ENCODE measurements around the gene CRACR2A. TPM values are rescaled to one million over a fixed set of nuclear protein-coding genes. Genes with fewer than 3 reads are reported as not detected.

Gene CRACR2A
- total RNA-seq, 4 donors from 2014 or later: 1.1 to 3.3 (median 2.8) TPM

DNA sequence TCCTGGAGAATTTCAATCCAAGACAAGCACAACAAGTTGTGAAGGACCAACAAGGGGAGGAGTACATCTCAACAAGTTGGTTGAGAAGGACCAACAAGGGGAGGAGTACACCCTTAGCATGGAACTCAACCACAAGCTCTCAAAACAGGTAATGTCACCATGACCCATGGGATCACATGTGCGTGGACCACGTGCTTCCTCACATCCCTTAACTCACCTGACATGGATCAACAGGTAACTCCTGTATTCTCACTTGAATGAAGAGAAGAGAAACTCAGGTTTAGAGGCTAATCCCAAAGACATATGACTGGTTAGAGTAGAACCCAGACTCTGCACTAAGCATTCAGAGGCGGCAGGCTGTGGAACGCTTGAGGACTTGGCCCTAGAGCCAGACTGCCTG lies 6.2 kb downstream of the CRACR2A start:
- DNase-seq (ENCODE audit: extremely low spot score): peak; percentile 60
- Histone ChIP-seq H3K36me3 (no peaks in the 10 kb centered on the region), H3K27me3 (peaks cover 0 to 2% (median 0%) of the 10 kb centered on the region in 4 donors), H3K4me3 (no peak overlapping the region), H3K27ac (replicated peaks in 1 of 4) (no peak overlapping the region), H3K9me3 (peaks cover 0 to 5% (median 0%) of the 10 kb centered on the region in 4 donors), H3K4me1 (peaks cover 0 to 18% (median 0%) of the 10 kb centered on the region in 4 donors)
- 96% methylated on average over 4 of the region's 4 CpGs for WGBS
- TF ChIP-seq, protein P1, sequence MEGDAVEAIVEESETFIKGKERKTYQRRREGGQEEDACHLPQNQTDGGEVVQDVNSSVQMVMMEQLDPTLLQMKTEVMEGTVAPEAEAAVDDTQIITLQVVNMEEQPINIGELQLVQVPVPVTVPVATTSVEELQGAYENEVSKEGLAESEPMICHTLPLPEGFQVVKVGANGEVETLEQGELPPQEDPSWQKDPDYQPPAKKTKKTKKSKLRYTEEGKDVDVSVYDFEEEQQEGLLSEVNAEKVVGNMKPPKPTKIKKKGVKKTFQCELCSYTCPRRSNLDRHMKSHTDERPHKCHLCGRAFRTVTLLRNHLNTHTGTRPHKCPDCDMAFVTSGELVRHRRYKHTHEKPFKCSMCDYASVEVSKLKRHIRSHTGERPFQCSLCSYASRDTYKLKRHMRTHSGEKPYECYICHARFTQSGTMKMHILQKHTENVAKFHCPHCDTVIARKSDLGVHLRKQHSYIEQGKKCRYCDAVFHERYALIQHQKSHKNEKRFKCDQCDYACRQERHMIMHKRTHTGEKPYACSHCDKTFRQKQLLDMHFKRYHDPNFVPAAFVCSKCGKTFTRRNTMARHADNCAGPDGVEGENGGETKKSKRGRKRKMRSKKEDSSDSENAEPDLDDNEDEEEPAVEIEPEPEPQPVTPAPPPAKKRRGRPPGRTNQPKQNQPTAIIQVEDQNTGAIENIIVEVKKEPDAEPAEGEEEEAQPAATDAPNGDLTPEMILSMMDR (IDR thresholded peaks at IDR 0.05): no peak
- TF ChIP-seq POLR2AphosphoS5 (IDR thresholded peaks at IDR 0.05): no peak
- no peak for TF ChIP-seq EP300 (IDR thresholded peaks at IDR 0.05)
- TF ChIP-seq POLR2A (IDR thresholded peaks at IDR 0.05; ENCODE audit: low read depth): no peak
- intact Hi-C loops (cut with DNase I): no loop called here

DNA sequence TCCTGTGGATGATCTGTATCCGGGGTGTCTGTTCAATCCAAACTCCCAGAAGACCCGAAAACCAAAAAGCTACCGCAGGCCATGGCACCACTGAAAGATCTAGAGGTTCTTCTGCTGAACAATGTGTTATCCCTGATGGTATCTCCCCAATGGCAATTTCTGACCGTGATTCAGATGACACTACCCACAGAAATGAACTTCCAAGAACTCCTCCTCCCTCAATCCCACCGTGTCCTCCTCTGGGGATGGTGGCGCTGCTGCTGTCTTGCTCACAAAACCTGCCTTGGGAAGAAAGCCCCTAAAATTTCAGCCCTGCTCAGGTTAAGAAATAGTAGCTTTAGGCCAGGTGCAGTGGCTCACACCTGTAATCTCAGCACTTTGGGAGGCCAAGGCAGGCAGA lies 7.8 kb downstream of the CRACR2A start:
- H3K4me3 ChIP-seq: no peak overlapping the region
- peaks cover 0 to 15% (median 0%) of the 10 kb centered on the region in 4 donors for H3K4me1 ChIP-seq
- peak; percentile 45 for DNase-seq (ENCODE audit: extremely low spot score)
- peaks cover 0 to 5% (median 0%) of the 10 kb centered on the region in 4 donors for H3K9me3 ChIP-seq
- 100% methylated on average over 6 of the region's 6 CpGs for WGBS
- H3K27ac ChIP-seq (replicated peaks in 1 of 4): no peak overlapping the region
- H3K36me3 ChIP-seq: no peaks in the 10 kb centered on the region
- no peaks in the 10 kb centered on the region for H3K27me3 ChIP-seq
- TF ChIP-seq POLR2AphosphoS5 (IDR thresholded peaks at IDR 0.05): no peak
- TF ChIP-seq, protein P1 (IDR thresholded peaks at IDR 0.05): no peak
- TF ChIP-seq POLR2A (IDR thresholded peaks at IDR 0.05; ENCODE audit: low read depth): no peak
- no peak for TF ChIP-seq EP300 (IDR thresholded peaks at IDR 0.05)
- intact Hi-C loops (cut with DNase I): no loop called here

DNA sequence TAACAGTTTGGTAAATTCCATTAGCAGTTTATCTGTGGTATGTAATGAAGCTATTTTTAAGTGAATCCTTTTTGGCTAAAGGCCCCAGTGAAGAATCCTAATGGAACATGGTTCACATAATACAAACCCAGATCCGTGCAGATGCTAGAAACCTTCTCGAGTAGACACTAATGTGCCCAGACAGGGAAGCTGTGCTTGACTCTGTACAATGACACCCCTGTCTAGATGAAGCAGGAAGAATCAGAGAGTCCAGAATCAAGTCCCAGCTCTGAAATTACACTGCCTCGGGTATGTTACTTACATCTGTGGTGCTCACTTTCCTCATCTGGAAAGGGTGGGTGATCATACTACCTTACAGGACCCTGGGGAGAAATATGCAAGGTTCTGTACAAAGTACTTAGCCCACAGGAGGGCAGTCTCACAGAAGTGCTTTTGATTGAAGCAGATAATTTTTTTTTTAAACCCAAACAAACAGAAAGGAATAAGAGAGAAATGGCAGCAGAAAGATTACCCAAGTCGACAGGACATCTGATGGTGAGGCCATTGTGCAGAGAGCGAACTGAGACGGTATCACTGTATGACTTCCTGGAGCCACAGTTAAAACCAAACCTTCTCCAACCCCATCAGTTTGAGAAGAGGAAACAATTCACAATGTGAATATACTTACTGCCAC lies 8.5 kb downstream of the CRACR2A start:
- peaks cover 0 to 5% (median 0%) of the 10 kb centered on the region in 4 donors for H3K9me3 ChIP-seq
- no peaks in the 10 kb centered on the region for H3K27me3 ChIP-seq
- DNase-seq (ENCODE audit: extremely low spot score): no peak
- H3K36me3 ChIP-seq: no peaks in the 10 kb centered on the region
- H3K4me3 ChIP-seq: no peak overlapping the region
- H3K4me1 ChIP-seq: peaks cover 0 to 15% (median 0%) of the 10 kb centered on the region in 4 donors
- no peak overlapping the region for H3K27ac ChIP-seq (replicated peaks in 1 of 4)
- intact Hi-C loops (cut with DNase I): no loop called here
- TF ChIP-seq, protein P1 (IDR thresholded peaks at IDR 0.05): no peak
- TF ChIP-seq EP300 (IDR thresholded peaks at IDR 0.05) (no peak), POLR2A (IDR thresholded peaks at IDR 0.05; ENCODE audit: low read depth) (no peak), POLR2AphosphoS5 (IDR thresholded peaks at IDR 0.05) (no peak)
- 68% methylated on average over 6 of the region's 6 CpGs for WGBS

DNA sequence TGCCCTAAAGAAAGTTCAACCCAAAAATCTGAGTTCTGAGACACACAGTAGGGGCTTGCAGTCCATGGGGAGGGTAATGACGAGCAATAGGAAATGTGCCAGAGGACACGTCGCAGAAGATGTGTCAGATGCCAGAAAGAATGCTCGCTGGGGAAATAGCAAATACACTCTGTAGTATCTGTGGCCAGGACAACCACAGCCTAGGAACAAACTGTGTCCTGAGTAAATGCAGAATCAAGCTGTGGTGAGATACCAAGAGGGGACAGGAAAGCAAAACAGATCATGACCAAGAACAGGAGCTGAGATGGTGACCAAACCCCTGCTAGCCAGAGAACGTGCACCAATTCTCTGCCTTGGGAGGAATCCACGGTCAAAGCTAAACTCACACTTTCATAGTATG lies 9.1 kb downstream of the CRACR2A start:
- 57% methylated on average over 6 of the region's 6 CpGs for WGBS
- peaks cover 0 to 5% (median 0%) of the 10 kb centered on the region in 4 donors for H3K9me3 ChIP-seq
- no peaks in the 10 kb centered on the region for H3K36me3 ChIP-seq
- no peak for TF ChIP-seq POLR2A (IDR thresholded peaks at IDR 0.05; ENCODE audit: low read depth)
- no peak for TF ChIP-seq POLR2AphosphoS5 (IDR thresholded peaks at IDR 0.05)
- TF ChIP-seq, protein P1 (IDR thresholded peaks at IDR 0.05): no peak
- no peak for TF ChIP-seq EP300 (IDR thresholded peaks at IDR 0.05)
- DNase-seq (ENCODE audit: extremely low spot score): no peak
- H3K4me1 ChIP-seq: peaks cover 0 to 15% (median 0%) of the 10 kb centered on the region in 4 donors
- intact Hi-C loops (cut with DNase I): no loop called here
- H3K27me3 ChIP-seq: no peaks in the 10 kb centered on the region
- H3K4me3 ChIP-seq: no peak overlapping the region
- no peak overlapping the region for H3K27ac ChIP-seq (replicated peaks in 1 of 4)
